ENCODE measurements around the gene POU2AF1.

- TF ChIP-seq EZH2 (IDR thresholded peaks at IDR 0.05) (no peak), FOXP2 (optimal IDR thresholded peaks at IDR 0.05; ENCODE audit: control extremely low read depth, extremely low read length, insufficient read depth) (no peak), POLR2AphosphoS5 (IDR thresholded peaks at IDR 0.05; ENCODE audit: borderline replicate concordance, low read depth, low read length) (no peak)
These were observed 43.5 kb downstream of the POU2AF1 start for GRCh38 chr11:111335549-111335948.
